ENCODE data around the gene ZRANB2. TPM values are rescaled to one million over a fixed set of nuclear protein-coding genes. Genes with fewer than 3 reads are reported as not detected.

Gene ZRANB2
- polyA plus RNA-seq, 3 donors: 21.3 to 42.1 (median 22.9) TPM

- Histone ChIP-seq H4K20me1 (ENCODE audit: insufficient read depth, low read length) (no peaks in the 10 kb centered on the region), H3K36me3 (replicated peaks in 1 of 2; ENCODE audit: control insufficient read depth in 1 of 2, insufficient read depth in 2 of 2, low read length in 2 of 2) (no peaks in the 10 kb centered on the region), H3K9me3 (replicated peaks in 1 of 2; ENCODE audit: control insufficient read depth in 1 of 2, insufficient read depth in 1 of 2, low read length in 2 of 2) (no peaks in the 10 kb centered on the region), H3K27me3 (ENCODE audit: control insufficient read depth in 2 of 2, insufficient read depth in 2 of 2, low read length in 2 of 2) (peaks cover 0 to 3% of the 10 kb centered on the region in 2 donors), H3K4me1 (ENCODE audit: control insufficient read depth in 1 of 2, insufficient read depth in 2 of 2, low read length in 2 of 2) (no peaks in the 10 kb centered on the region), H2AFZ (ENCODE audit: insufficient read depth, low read depth, low read length, poor library complexity, severe bottlenecking) (no peak overlapping the region), H3K4me2 (replicated peaks; ENCODE audit: extremely low read depth, low read length, poor library complexity, severe bottlenecking) (no peak overlapping the region), H3K4me3 (replicated peaks in 1 of 3; ENCODE audit: low read depth in 2 of 3, low read length in 3 of 3) (no peak overlapping the region), H3K27ac (ENCODE audit: low read depth in 1 of 2, low read length in 2 of 2) (no peak overlapping the region), H3K9ac (ENCODE audit: insufficient read depth, low read length, poor library complexity, severe bottlenecking) (no peak overlapping the region), H3K79me2 (ENCODE audit: insufficient read depth, low read length) (no peaks in the 10 kb centered on the region)
- Mint-ChIP-seq H3K36me3 (no peaks in the 10 kb centered on the region), H3K9me3 (peaks cover 0 to 2% (median 0%) of the 10 kb centered on the region in 7 donors), H3K27me3 (ENCODE audit: low read depth in 3 of 3) (peaks cover 0 to 8% (median 4%) of the 10 kb centered on the region in 3 donors), H3K4me1 (no peaks in the 10 kb centered on the region), H3K27ac (peak overlapping the region in 1 of 7 donors; percentile 65), H3K4me3 (no peak overlapping the region)
- intact Hi-C loops (cut with micrococcal nuclease): no loop called here
- TF ChIP-seq CTCF (IDR thresholded peaks at IDR 0.05): no peak
- no peak for DNase-seq
- no CpG with 5 or more reads among the region's 2 CpGs for WGBS (ENCODE audit: insufficient coverage)
Observed at GRCh38 chr1:71038942-71039341, 41.9 kb downstream of the ZRANB2 start.

- no peak for TF ChIP-seq CTCF (IDR thresholded peaks at IDR 0.05)
- Histone ChIP-seq H3K4me3 (replicated peaks in 1 of 3; ENCODE audit: low read depth in 2 of 3, low read length in 3 of 3) (no peak overlapping the region), H3K27me3 (ENCODE audit: control insufficient read depth in 2 of 2, insufficient read depth in 2 of 2, low read length in 2 of 2) (peaks cover 0 to 3% of the 10 kb centered on the region in 2 donors), H3K9me3 (replicated peaks in 1 of 2; ENCODE audit: control insufficient read depth in 1 of 2, insufficient read depth in 1 of 2, low read length in 2 of 2) (no peaks in the 10 kb centered on the region), H2AFZ (ENCODE audit: insufficient read depth, low read depth, low read length, poor library complexity, severe bottlenecking) (no peak overlapping the region), H3K27ac (ENCODE audit: low read depth in 1 of 2, low read length in 2 of 2) (no peak overlapping the region), H4K20me1 (ENCODE audit: insufficient read depth, low read length) (no peaks in the 10 kb centered on the region), H3K36me3 (replicated peaks in 1 of 2; ENCODE audit: control insufficient read depth in 1 of 2, insufficient read depth in 2 of 2, low read length in 2 of 2) (no peaks in the 10 kb centered on the region), H3K79me2 (ENCODE audit: insufficient read depth, low read length) (no peaks in the 10 kb centered on the region), H3K4me2 (replicated peaks; ENCODE audit: extremely low read depth, low read length, poor library complexity, severe bottlenecking) (no peak overlapping the region), H3K9ac (ENCODE audit: insufficient read depth, low read length, poor library complexity, severe bottlenecking) (no peak overlapping the region), H3K4me1 (ENCODE audit: control insufficient read depth in 1 of 2, insufficient read depth in 2 of 2, low read length in 2 of 2) (no peaks in the 10 kb centered on the region)
- WGBS (ENCODE audit: insufficient coverage): no CpG with 5 or more reads among the region's 2 CpGs
- H3K4me1 Mint-ChIP-seq: peaks cover under 1% of the 10 kb centered on the region
- H3K4me3 Mint-ChIP-seq: no peak overlapping the region
- H3K27me3 Mint-ChIP-seq (ENCODE audit: low read depth in 3 of 3): peaks cover 0 to 5% (median 4%) of the 10 kb centered on the region in 3 donors
- H3K9me3 Mint-ChIP-seq: peaks cover 0 to 2% (median 0%) of the 10 kb centered on the region in 7 donors
- H3K27ac Mint-ChIP-seq: no peak overlapping the region
- no peak for DNase-seq
- H3K36me3 Mint-ChIP-seq: no peaks in the 10 kb centered on the region
- intact Hi-C loops (cut with micrococcal nuclease): no loop called here
Observed at GRCh38 chr1:71037829-71038620, 42.8 kb downstream of the ZRANB2 start.
